ENCODE results near the gene CAMK2A. TPM values are rescaled to one million over a fixed set of nuclear protein-coding genes. Genes with fewer than 3 reads are reported as not detected.
A peak's percentile ranks its signal among the peaks of the same experiment; 100 is the strongest.

The CAMK2A gene
- polyA plus RNA-seq, 1 donor (not counting 4 experiments of a cell fraction or from before 2014, with no cell fraction given) = 0.05 TPM

DNA sequence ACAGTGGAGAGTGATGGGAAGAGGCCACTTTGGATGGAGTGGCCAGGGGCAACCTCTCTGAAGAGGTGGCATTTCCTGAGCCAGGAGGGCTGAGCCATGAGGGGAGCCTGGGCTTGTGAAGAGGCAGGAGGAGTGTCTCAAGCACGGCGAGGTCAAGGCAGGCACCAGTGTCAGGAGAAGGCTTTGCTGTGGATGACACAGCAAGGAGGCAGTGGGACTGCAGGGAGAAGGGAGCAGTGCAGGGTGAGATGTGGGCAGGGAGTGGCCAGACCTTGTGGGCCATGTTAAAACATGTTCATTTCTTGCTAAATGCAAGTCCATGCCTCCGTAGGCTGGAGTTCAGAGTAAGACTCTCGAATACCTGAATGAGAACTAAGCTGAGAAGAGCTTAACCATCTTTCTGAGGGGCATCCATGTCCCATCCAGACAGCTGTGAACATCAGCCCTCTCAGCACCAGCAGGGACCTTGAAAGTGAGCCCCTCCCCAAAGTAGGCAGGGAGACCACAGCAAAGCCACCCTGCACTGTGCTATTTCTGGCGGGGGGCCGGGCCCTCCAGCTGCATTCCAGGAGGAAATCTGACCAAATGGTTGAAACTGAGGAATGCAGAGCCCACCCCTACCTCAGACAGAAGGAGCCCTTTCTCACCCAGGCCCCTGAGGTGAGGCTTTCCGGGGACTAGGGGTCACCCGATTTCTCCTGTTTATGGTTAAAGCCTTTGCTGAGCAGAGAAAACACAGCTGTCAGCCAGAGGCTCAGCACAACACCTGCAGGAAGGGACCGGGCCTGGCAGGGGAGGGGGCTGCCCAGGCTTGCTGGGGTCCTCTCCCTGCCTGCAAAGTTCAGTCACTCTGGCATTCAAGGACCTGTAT lies 29.3 kb upstream of the CAMK2A start:
- H3K9ac ChIP-seq (ENCODE audit: control insufficient read depth, extremely low read depth, insufficient read depth, low read length) = peak overlapping the region; percentile 59
- peak overlapping the region; percentile 72 for H3K4me2 ChIP-seq (ENCODE audit: control insufficient read depth, extremely low read depth, insufficient read depth, low read depth, low read length)
- no peaks in the 10 kb centered on the region for H3K27me3 ChIP-seq (ENCODE audit: control insufficient read depth, extremely low read depth, insufficient read depth, low read length)
- peak; percentile 82 for DNase-seq (ENCODE audit: low read depth, low spot score)
- H3K79me2 ChIP-seq (ENCODE audit: control insufficient read depth, insufficient read depth, low read length) = no peaks in the 10 kb centered on the region
- dilution Hi-C loops (cut with MboI; ENCODE audit: extremely low pct_ligation_motif_present, low sequenced_read_pairs) = no loop called here
- H3K36me3 ChIP-seq (ENCODE audit: control insufficient read depth in 2 of 2, extremely low read depth in 1 of 2, insufficient read depth in 2 of 2, low read length in 2 of 2) = no peaks in the 10 kb centered on the region
- peak overlapping the region; percentile 93 for H3K27ac ChIP-seq (ENCODE audit: control insufficient read depth, insufficient read depth, low read length)
- TF ChIP-seq EZH2 (IDR thresholded peaks at IDR 0.05; ENCODE audit: low read length) = no peak
- TF ChIP-seq, protein P1, sequence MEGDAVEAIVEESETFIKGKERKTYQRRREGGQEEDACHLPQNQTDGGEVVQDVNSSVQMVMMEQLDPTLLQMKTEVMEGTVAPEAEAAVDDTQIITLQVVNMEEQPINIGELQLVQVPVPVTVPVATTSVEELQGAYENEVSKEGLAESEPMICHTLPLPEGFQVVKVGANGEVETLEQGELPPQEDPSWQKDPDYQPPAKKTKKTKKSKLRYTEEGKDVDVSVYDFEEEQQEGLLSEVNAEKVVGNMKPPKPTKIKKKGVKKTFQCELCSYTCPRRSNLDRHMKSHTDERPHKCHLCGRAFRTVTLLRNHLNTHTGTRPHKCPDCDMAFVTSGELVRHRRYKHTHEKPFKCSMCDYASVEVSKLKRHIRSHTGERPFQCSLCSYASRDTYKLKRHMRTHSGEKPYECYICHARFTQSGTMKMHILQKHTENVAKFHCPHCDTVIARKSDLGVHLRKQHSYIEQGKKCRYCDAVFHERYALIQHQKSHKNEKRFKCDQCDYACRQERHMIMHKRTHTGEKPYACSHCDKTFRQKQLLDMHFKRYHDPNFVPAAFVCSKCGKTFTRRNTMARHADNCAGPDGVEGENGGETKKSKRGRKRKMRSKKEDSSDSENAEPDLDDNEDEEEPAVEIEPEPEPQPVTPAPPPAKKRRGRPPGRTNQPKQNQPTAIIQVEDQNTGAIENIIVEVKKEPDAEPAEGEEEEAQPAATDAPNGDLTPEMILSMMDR (optimal IDR thresholded peaks at IDR 0.05 in 1 of 3, IDR thresholded peaks at IDR 0.05 in 1 of 3, conservative IDR thresholded peaks at IDR 0.05 in 1 of 3; ENCODE audit: extremely low read depth in 1 of 3, insufficient read depth in 2 of 3, low read length in 3 of 3) = peak in 1 of 3 experiments; percentile 25
- peaks cover 68% of the 10 kb centered on the region for H3K4me1 ChIP-seq (ENCODE audit: control insufficient read depth, extremely low read depth, insufficient read depth, low read length)
- H3K9me3 ChIP-seq (ENCODE audit: control insufficient read depth, low read depth, low read length) = no peaks in the 10 kb centered on the region
- no peak overlapping the region for H2AFZ ChIP-seq (ENCODE audit: control insufficient read depth, low read length)
- FAIRE-seq = peak; percentile 97
- H3K9me1 ChIP-seq (ENCODE audit: control insufficient read depth, extremely low read depth, insufficient read depth, low read length) = peaks cover 2% of the 10 kb centered on the region
- no peaks in the 10 kb centered on the region for H4K20me1 ChIP-seq (ENCODE audit: control insufficient read depth, extremely low read depth, insufficient read depth, low read length)
- H3K4me3 ChIP-seq (ENCODE audit: control insufficient read depth in 2 of 3, extremely low read depth in 1 of 3, insufficient read depth in 2 of 3, low read depth in 1 of 3, low read length in 3 of 3) = peak overlapping the region in 1 of 3 experiments; percentile 21

DNA sequence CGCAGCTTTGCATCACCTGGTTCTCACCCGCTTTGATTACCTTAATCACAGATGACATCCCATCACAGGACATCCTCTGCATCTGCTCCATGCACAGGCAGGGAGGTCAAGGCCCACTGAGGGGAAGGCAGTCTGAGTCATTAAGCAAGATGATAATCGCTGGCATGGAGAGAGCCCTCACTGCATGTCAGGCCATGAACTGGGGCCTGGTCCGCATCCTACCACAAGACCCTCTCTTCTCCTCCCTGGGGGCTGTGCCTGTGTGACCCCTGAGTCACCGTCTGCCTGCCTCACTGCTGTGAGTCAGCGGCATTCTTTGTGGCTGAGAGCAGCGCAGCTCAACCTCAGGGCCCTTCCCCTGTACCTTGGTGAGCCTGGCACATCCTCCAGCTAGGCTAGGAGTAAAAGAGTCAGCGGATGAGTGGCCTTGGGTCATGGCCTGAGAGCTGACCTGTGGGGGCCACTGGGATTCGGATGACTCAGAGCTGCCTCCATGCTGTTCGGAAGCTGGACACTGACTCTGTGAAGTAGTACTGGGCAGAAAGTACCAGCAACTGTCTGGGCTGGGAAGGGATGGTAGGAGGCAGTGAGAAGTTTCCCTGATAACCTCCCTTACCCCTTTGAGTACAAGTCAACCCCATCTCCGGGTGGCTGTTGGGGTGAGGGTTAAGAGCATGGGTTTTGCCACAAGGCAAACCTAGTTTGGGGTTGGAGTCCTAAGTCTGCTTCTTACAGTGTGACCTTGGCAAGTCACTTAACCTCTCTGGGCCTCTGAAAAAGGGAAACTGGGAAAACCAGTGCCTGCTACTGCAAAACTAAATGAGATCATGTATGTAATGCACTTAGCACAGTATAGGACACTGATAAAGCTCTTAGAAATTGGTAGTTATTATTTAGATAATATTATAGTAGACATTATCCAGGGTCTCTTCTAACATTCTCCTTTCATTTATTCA lies 27.8 kb upstream of the CAMK2A start:
- Histone ChIP-seq H3K9me3 (ENCODE audit: control insufficient read depth, low read depth, low read length) (no peaks in the 10 kb centered on the region), H4K20me1 (ENCODE audit: control insufficient read depth, extremely low read depth, insufficient read depth, low read length) (no peaks in the 10 kb centered on the region), H3K79me2 (ENCODE audit: control insufficient read depth, insufficient read depth, low read length) (no peaks in the 10 kb centered on the region), H3K36me3 (ENCODE audit: control insufficient read depth in 2 of 2, extremely low read depth in 1 of 2, insufficient read depth in 2 of 2, low read length in 2 of 2) (no peaks in the 10 kb centered on the region), H3K4me2 (ENCODE audit: control insufficient read depth, extremely low read depth, insufficient read depth, low read depth, low read length) (peak overlapping the region; percentile 72), H3K9me1 (ENCODE audit: control insufficient read depth, extremely low read depth, insufficient read depth, low read length) (peaks cover 2% of the 10 kb centered on the region), H3K27me3 (ENCODE audit: control insufficient read depth, extremely low read depth, insufficient read depth, low read length) (no peaks in the 10 kb centered on the region), H3K27ac (ENCODE audit: control insufficient read depth, insufficient read depth, low read length) (peak overlapping the region; percentile 93), H3K9ac (ENCODE audit: control insufficient read depth, extremely low read depth, insufficient read depth, low read length) (peak overlapping the region; percentile 67), H2AFZ (ENCODE audit: control insufficient read depth, low read length) (no peak overlapping the region), H3K4me1 (ENCODE audit: control insufficient read depth, extremely low read depth, insufficient read depth, low read length) (peaks cover 58% of the 10 kb centered on the region), H3K4me3 (ENCODE audit: control insufficient read depth in 2 of 3, extremely low read depth in 1 of 3, insufficient read depth in 2 of 3, low read depth in 1 of 3, low read length in 3 of 3) (peak overlapping the region in 1 of 3 experiments; percentile 5)
- TF ChIP-seq, protein P1 (optimal IDR thresholded peaks at IDR 0.05 in 1 of 3, IDR thresholded peaks at IDR 0.05 in 1 of 3, conservative IDR thresholded peaks at IDR 0.05 in 1 of 3; ENCODE audit: extremely low read depth in 1 of 3, insufficient read depth in 2 of 3, low read length in 3 of 3) = no peak
- dilution Hi-C loops (cut with MboI; ENCODE audit: extremely low pct_ligation_motif_present, low sequenced_read_pairs) = no loop called here
- DNase-seq (ENCODE audit: low read depth, low spot score) = peak; percentile 98
- peak; percentile 93 for FAIRE-seq
